ENCODE measurements around the gene CDHR5.

GRCh38 chr11:573146-573759, 51.5 kb downstream of the CDHR5 start:
- no peak for TF ChIP-seq EZH2phosphoT487 (IDR thresholded peaks at IDR 0.05; ENCODE audit: low read depth, severe bottlenecking, unreplicated experiment)
- TF ChIP-seq CTCF (IDR thresholded peaks at IDR 0.05; ENCODE audit: poor library complexity): no peak
